Measurements from ENCODE around the gene REXO1. TPM values are rescaled to one million over a fixed set of nuclear protein-coding genes. Genes with fewer than 3 reads are reported as not detected.

Gene REXO1
- total and polyA plus RNA-seq, 2 donors from 2014 or later: 12.1 to 36.8 TPM

- Histone ChIP-seq H3K4me1 (ENCODE audit: control insufficient read depth in 2 of 3, insufficient read depth in 2 of 3, low read depth in 1 of 3, low read length in 3 of 3) (no peaks in the 10 kb centered on the region), H3K36me3 (ENCODE audit: control insufficient read depth in 2 of 3, insufficient read depth in 3 of 3, low read length in 3 of 3) (no peaks in the 10 kb centered on the region), H3K27me3 (ENCODE audit: control insufficient read depth, insufficient read depth, low read length) (no peaks in the 10 kb centered on the region), H3K27ac (ENCODE audit: low read depth in 2 of 2, low read length in 2 of 2) (no peak overlapping the region), H3K9me3 (ENCODE audit: control insufficient read depth in 2 of 3, insufficient read depth in 1 of 3, low read length in 3 of 3) (no peaks in the 10 kb centered on the region), H3K9ac (ENCODE audit: low read length in 3 of 3) (no peak overlapping the region), H3K4me3 (ENCODE audit: low read length in 3 of 3) (no peak overlapping the region)
- FAIRE-seq: no peak
- DNase-seq: no peak
- intact Hi-C loops (cut with DNase I): no loop called here
- no peak for TF ChIP-seq CTCF (IDR thresholded peaks at IDR 0.05; ENCODE audit: borderline replicate concordance, extremely low read depth, insufficient read depth)
Observed at GRCh38 chr19:1796395-1797142, 51.7 kb downstream of the REXO1 start.

GRCh38 chr19:1794424-1795172, 53.7 kb downstream of the REXO1 start:
- Histone ChIP-seq H3K27ac (ENCODE audit: low read depth in 2 of 2, low read length in 2 of 2) (no peak overlapping the region), H3K27me3 (ENCODE audit: control insufficient read depth, insufficient read depth, low read length) (no peaks in the 10 kb centered on the region), H3K4me3 (ENCODE audit: low read length in 3 of 3) (no peak overlapping the region), H3K9me3 (ENCODE audit: control insufficient read depth in 2 of 3, insufficient read depth in 1 of 3, low read length in 3 of 3) (no peaks in the 10 kb centered on the region), H3K4me1 (ENCODE audit: control insufficient read depth in 2 of 3, insufficient read depth in 2 of 3, low read depth in 1 of 3, low read length in 3 of 3) (no peaks in the 10 kb centered on the region), H3K36me3 (ENCODE audit: control insufficient read depth in 2 of 3, insufficient read depth in 3 of 3, low read length in 3 of 3) (no peaks in the 10 kb centered on the region), H3K9ac (ENCODE audit: low read length in 3 of 3) (no peak overlapping the region)
- FAIRE-seq (no peak), DNase-seq (no peak)
- TF ChIP-seq CTCF (IDR thresholded peaks at IDR 0.05; ENCODE audit: borderline replicate concordance, extremely low read depth, insufficient read depth): no peak
- intact Hi-C loops (cut with DNase I): no loop called here

GRCh38 chr19:1791879-1792278, 56.4 kb downstream of the REXO1 start:
- DNase-seq (peak in 2 of 5 donors; percentile 36 to 46), FAIRE-seq (no peak)
- Histone ChIP-seq H3K36me3 (ENCODE audit: control insufficient read depth in 2 of 3, insufficient read depth in 3 of 3, low read length in 3 of 3) (no peaks in the 10 kb centered on the region), H3K9ac (ENCODE audit: low read length in 3 of 3) (no peak overlapping the region), H3K4me3 (ENCODE audit: low read length in 3 of 3) (no peak overlapping the region), H3K27ac (ENCODE audit: low read depth in 2 of 2, low read length in 2 of 2) (no peak overlapping the region), H3K4me1 (ENCODE audit: control insufficient read depth in 2 of 3, insufficient read depth in 2 of 3, low read depth in 1 of 3, low read length in 3 of 3) (no peaks in the 10 kb centered on the region), H3K9me3 (ENCODE audit: control insufficient read depth in 2 of 3, insufficient read depth in 1 of 3, low read length in 3 of 3) (no peaks in the 10 kb centered on the region), H3K27me3 (ENCODE audit: control insufficient read depth, insufficient read depth, low read length) (peaks cover 3% of the 10 kb centered on the region)
- intact Hi-C loops (cut with DNase I): no loop called here
- TF ChIP-seq CTCF (IDR thresholded peaks at IDR 0.05; ENCODE audit: borderline replicate concordance, extremely low read depth, insufficient read depth): no peak
